Neuron (in vitro differentiated cells): ENCODE measurements around the gene UQCR11.

ENCODE experiments used
- H2AFZ ChIP-seq: one replicate; pipeline ENCODE4 v1.6.1; 2013; ENCODE audit warnings: low read depth, mild to moderate bottlenecking, inconsistent platforms, low read length, moderate library complexity
- H3K27me3 ChIP-seq: one replicate; pipeline ENCODE4 v1.6.1; 2013; ENCODE audit warnings: low read length; ENCODE audit not compliant: insufficient read depth
- H3K36me3 ChIP-seq: one replicate; pipeline ENCODE4 v1.6.1; 2013; ENCODE audit warnings: low read length; ENCODE audit not compliant: insufficient read depth
- H3K4me1 ChIP-seq: one replicate; pipeline ENCODE4 v1.6.1; 2013; ENCODE audit warnings: low read length; ENCODE audit not compliant: insufficient read depth
- H3K4me3 ChIP-seq: 2 replicates; pipeline ENCODE4 v1.5.1; 2013; ENCODE audit warnings: mild to moderate bottlenecking, low read length, moderate library complexity
- H3K9me3 ChIP-seq: one replicate; pipeline ENCODE4 v1.6.1; 2013; ENCODE audit warnings: low read length

Gene UQCR11

DNA sequence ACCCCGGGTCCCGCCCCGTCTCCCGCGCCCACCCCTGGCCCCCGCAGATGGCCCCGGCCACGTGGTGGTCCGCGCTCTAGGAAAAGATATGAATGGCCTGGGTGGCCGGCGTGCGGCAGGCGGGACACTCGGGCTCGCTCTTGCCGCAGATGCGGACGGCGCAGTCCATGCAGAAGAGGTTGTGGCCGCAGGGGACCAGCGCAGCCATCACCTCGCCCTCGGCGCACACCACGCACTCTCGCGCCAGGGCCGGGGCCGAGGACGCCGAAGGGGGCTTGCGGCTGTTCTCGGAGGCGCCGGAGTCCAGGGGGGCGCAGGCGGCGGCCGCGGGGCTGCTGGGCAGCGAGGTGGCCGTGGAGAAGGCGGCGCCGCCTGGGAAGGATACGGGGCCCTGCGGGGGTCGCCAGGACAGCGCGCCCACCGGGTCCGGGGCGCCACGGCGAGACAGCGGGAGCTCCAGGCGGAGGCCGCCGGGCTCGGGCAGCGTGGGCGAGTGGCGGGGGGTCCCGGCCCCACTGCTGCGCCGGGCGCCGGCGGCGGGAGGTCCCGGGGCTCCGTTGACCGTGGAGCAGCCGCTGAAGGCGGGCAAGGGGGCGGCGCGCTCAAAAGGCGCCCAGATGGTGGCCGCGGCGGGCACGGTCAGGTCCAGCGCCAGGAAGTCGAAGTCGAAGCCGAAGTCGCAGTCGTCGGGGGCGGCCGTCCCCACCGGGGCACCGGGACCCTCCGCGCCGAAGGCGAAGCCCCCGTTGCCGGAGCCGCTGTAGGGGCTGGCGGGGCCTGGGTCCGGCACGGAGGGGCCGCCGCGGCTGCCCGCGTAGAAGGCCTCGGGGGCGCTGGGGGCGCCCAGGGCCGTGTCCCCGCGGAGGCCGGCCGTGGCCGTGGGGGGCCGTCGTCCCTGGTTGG lies 49.5 kb downstream of the UQCR11 start:
- Histone ChIP-seq H3K4me1 (peaks cover 9% of the 10 kb centered on the region), H3K9me3 (peaks cover 3% of the 10 kb centered on the region), H3K36me3 (peaks cover 31% of the 10 kb centered on the region), H3K27me3 (no peaks in the 10 kb centered on the region), H3K4me3 (no peak overlapping the region), H2AFZ (no peak overlapping the region)

DNA sequence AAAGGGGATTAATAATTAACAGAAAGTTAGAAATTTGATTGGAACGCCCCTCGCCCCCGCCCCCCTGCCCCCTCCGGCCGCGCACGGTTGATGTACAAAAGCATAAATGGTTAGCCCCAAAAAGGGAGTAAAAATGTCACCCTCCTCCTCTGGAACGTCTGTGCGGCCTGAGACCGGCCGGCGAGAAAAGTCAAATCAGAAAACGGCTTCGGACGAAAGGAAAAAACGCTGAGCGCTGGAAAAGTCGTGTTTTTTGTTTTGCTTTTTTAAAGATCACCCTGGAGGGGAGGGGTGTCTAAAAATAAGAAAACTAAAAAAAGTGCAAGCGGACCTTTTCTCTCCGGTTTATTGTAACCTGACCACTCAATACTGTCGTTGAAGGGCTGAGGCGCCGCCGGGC lies 50.3 kb downstream of the UQCR11 start:
- Histone ChIP-seq H3K4me1 (peaks cover 9% of the 10 kb centered on the region), H3K36me3 (peaks cover 28% of the 10 kb centered on the region), H2AFZ (no peak overlapping the region), H3K4me3 (no peak overlapping the region), H3K27me3 (no peaks in the 10 kb centered on the region), H3K9me3 (peaks cover 3% of the 10 kb centered on the region)

DNA sequence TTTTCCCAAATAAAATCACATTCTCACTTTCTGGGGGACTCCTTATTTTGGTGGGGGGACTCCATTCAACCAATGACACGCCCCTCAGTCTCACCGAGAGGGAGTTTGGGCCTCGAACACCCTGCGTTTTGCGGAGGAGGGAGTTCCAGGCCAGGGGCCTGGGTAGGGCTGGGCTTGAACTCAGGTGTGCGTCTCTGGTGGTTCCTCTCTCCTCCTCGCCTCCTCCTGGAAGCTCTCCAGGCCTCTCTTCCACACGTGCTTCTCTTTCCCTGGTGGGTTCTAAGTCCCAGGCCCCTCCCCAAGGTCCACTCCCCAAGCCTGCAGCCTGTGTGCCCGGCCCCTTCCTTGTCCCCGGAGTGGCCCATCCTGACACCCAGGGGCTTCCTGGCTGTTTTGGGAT lies 51.8 kb downstream of the UQCR11 start:
- no peaks in the 10 kb centered on the region for H3K27me3 ChIP-seq
- peaks cover 4% of the 10 kb centered on the region for H3K4me1 ChIP-seq
- H3K36me3 ChIP-seq = peaks cover 26% of the 10 kb centered on the region
- peaks cover 3% of the 10 kb centered on the region for H3K9me3 ChIP-seq
- no peak overlapping the region for H3K4me3 ChIP-seq
- H2AFZ ChIP-seq = no peak overlapping the region

DNA sequence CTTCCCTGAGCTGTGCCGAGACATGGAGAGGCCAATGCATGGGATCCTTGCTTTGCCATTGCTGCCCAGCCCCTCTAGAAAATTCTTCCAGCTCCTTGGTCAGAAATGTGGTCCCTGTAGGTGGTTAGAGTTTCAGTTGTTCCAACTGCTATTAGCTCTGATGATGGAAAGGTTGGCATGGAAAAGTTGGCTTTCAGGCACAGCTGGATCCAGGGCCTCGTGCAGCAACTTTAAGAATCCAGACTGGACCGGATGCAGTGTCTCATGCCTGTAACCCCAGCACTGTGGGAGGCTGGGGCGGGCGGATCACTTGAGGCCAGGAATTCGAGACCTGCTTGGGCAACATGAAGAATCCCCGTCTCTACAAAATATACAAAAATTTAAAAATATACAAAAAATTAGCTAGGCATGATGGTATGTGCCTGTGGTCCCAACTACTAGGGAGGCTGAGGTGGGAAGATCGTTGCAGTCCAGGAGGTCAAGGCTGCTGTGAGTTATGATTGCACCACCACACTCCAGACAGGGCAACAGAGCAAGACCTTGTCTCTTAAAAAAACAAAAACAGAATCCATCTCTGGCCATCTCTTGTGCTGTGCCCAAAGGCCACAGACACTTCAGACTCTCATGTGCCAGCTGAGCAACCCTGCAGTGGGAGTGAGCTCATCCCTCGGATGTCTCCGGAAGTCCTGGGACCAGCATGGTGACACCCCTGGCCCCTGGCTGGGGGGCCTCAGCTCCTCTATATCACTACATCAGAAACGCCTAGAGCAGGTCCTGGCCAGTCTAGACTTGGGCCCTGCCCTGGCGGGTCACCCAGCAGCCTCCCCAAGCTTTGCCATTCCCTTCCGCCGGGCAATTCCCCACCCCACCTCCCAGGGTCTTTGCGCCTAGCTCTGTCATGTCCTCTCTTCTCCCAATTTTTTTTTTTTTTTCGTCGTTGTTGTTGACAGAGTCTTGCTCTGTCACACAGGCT lies 53.9 kb downstream of the UQCR11 start:
- no peak overlapping the region for H3K4me3 ChIP-seq
- no peaks in the 10 kb centered on the region for H3K27me3 ChIP-seq
- H3K9me3 ChIP-seq = no peaks in the 10 kb centered on the region
- peaks cover 19% of the 10 kb centered on the region for H3K36me3 ChIP-seq
- H3K4me1 ChIP-seq = no peaks in the 10 kb centered on the region
- no peak overlapping the region for H2AFZ ChIP-seq

DNA sequence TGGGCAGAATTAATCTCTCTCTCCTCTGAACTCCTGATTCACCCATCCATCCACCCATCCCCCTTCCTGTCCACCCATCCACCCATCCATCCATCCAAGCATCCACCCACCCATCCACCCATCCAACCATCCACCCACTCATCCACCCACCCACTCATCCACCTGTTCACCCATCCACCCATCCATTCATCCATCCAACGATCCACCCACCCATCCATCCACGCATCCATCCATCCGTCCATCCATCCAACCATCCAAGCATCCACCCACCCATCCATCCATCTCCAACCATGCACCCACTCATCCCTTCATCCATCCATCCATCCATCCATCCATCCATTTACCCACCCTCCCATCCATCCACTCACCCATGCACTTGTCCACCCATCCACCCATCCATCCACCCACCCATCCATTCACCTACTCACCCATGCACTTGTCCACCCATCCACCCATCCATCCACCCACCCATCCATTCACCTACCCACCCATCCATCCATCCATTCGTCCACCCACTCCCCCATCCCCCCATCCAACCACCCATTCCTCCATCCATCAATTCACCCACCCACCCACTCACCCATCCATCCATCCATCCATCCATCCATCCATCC lies 55.8 kb downstream of the UQCR11 start:
- Histone ChIP-seq H3K9me3 (no peaks in the 10 kb centered on the region), H3K4me1 (no peaks in the 10 kb centered on the region), H3K4me3 (no peak overlapping the region), H3K36me3 (peaks cover 5% of the 10 kb centered on the region), H2AFZ (no peak overlapping the region), H3K27me3 (no peaks in the 10 kb centered on the region)
